HG03521 (cell line): Measurements from ENCODE around the gene COL12A1.

Experiments used
- ATAC-seq: cut with Tn5 transposase; IDR thresholded peaks from one replicate; pipeline ENCODE4 v1.9.1; 2021; ENCODE audit warnings: mild to moderate bottlenecking, moderate library complexity; ENCODE audit not compliant: unreplicated experiment

Gene COL12A1

GRCh38 chr6:75106426-75106825, 99.4 kb downstream of the COL12A1 start:
- ATAC-seq, result no peak

- no peak for ATAC-seq
These were observed 102.4 kb downstream of the COL12A1 start for GRCh38 chr6:75103431-75103830.

- no peak for ATAC-seq
These were observed 103.6 kb downstream of the COL12A1 start for GRCh38 chr6:75102301-75102700.

- no peak for ATAC-seq
These were observed 104.0 kb downstream of the COL12A1 start for GRCh38 chr6:75101896-75102295.

- no peak for ATAC-seq
These were observed 107.1 kb downstream of the COL12A1 start for GRCh38 chr6:75098709-75099108.

GRCh38 chr6:75096966-75097365, 108.9 kb downstream of the COL12A1 start:
- no peak for ATAC-seq

GRCh38 chr6:75094614-75095200, 111.1 kb downstream of the COL12A1 start:
- ATAC-seq, result no peak

- no peak for ATAC-seq
These were observed 114.2 kb downstream of the COL12A1 start for GRCh38 chr6:75091467-75092190.

- no peak for ATAC-seq
These were observed 115.3 kb downstream of the COL12A1 start for GRCh38 chr6:75090576-75090975.

- ATAC-seq, result no peak
These were observed 115.9 kb downstream of the COL12A1 start for GRCh38 chr6:75089921-75090320.

GRCh38 chr6:75089151-75089897, 116.5 kb downstream of the COL12A1 start:
- no peak for ATAC-seq

GRCh38 chr6:75085931-75086635, 119.8 kb downstream of the COL12A1 start:
- no peak for ATAC-seq

GRCh38 chr6:75084872-75085381, 120.9 kb downstream of the COL12A1 start:
- no peak for ATAC-seq

- ATAC-seq, result no peak
These were observed 121.8 kb downstream of the COL12A1 start for GRCh38 chr6:75084018-75084417.

GRCh38 chr6:75081921-75082320, 123.9 kb downstream of the COL12A1 start:
- ATAC-seq, result no peak

GRCh38 chr6:75081047-75081446, 124.8 kb downstream of the COL12A1 start:
- ATAC-seq, result no peak

- no peak for ATAC-seq
These were observed 126.3 kb downstream of the COL12A1 start for GRCh38 chr6:75079589-75079988.

GRCh38 chr6:75077701-75078100, 128.2 kb downstream of the COL12A1 start:
- no peak for ATAC-seq

GRCh38 chr6:75076009-75076408, 129.8 kb downstream of the COL12A1 start:
- ATAC-seq, result no peak

- ATAC-seq, result no peak
These were observed 135.6 kb downstream of the COL12A1 start for GRCh38 chr6:75070244-75070643.

GRCh38 chr6:75065523-75065922, 140.3 kb downstream of the COL12A1 start:
- no peak for ATAC-seq
